SH-SY5Y (cell line): ENCODE measurements around the gene FAM222B.

Source experiments
- GATA2 ChIP-seq: IDR thresholded peaks from 2 replicates; pipeline ENCODE4 v1.6.1; 2011; ENCODE audit warnings: mild to moderate bottlenecking, low read depth, low read length
- GATA3 ChIP-seq: IDR thresholded peaks from 2 replicates; pipeline ENCODE4 v1.6.1; 2011; ENCODE audit warnings: low read depth, mild to moderate bottlenecking, low read length, moderate library complexity

DNA sequence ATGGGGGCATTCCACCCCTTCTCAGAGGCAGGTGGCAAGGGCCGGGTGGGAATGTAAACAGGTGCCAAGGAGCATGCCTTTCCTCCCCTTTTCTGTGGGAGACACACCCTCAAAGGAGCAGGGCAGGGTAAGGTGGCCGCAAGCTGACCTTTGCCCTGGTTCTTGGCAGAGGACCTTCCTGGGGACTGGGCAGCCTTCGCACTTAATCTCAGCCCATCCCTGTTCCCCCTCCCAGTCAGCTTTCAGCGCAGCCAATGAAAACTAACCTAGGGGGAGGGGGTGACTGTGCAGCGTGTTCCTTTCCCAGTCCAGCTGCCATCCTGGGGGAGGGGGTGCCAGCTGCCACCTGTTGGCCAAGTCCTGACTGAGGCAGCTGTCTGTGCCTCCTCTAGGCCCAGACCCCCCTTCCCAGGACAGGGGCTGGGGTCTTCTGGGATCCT is 96.0 kb downstream of the FAM222B start:
- TF ChIP-seq GATA2 = no peak
- no peak for TF ChIP-seq GATA3
